ENCODE measurements around the gene GALNT11.

Gene GALNT11

DNA sequence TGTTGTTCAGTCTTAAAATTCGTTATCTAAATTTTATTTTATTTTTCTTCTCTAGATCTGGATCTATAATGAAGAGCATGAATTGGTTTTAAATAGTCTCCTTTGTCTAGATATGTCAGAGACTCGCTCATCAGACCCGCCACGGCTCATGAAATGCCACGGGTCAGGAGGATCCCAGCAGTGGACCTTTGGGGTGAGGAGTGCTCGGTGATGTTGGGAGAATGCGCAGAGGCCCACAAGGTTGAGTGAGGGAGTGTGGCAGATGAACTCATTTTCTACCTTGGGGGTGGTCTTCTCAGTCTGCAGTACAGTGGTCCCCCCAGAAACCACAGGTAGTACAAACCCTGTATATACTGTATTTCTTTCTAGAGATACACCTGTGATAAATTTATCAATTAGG, 95.3 kb downstream of the GALNT11 start:
- no peak for DNase-seq

DNA sequence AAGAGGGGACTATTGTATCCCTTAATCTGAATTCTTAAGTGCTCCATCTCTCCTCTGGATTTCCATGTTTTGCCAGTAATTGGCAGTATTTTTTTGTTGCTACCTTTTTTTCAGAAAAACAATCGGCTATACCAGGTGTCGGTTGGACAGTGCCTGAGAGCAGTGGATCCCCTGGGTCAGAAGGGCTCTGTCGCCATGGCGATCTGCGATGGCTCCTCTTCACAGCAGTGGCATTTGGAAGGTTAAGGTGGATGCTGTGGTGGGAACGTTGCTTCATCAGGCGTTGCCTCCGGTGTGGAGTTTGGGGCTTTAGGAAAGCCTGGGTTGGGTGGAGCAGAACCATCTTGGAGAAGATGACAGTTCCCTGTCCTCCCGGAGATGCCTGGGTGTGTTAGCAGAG, 96.0 kb downstream of the GALNT11 start:
- DNase-seq, result no peak

DNA sequence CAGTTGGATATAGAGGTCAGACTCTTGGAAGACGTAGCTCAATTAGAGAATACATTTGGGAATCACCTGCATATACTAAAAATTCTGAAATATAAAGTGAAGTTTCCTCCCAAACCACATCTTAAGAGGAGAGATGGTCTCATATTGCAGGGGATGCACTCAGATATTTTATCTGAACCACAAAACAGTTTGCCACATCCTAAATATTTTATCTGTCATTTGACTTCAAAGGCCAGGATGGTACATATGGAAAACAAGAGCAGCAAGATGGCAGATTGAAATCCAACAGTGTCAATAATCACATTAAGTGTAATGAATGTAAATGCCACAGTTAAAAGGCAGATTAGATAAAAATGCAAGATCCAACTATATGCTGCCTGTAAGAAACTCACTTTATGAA, 97.1 kb downstream of the GALNT11 start:
- no peak for DNase-seq

DNA sequence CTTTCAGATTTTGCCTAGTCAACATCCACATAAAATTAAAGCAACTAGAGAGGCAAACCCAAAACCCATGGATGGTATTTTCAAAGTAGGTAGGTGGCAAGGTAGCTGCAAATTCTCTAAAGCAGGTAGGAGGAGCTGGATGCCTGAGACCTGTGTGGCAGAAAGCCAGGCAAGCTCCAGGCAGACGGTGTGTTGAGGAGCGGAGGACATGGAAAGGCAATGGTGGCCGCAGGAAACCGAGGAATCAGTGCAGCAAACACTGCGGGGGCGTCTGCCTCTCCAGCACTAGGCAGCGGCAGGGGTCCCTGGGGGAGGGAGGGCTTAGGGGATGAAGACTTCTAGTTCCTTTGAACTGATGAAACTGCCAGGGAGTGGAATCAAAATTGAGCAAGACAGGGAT, 101.3 kb downstream of the GALNT11 start:
- no peak for DNase-seq

DNA sequence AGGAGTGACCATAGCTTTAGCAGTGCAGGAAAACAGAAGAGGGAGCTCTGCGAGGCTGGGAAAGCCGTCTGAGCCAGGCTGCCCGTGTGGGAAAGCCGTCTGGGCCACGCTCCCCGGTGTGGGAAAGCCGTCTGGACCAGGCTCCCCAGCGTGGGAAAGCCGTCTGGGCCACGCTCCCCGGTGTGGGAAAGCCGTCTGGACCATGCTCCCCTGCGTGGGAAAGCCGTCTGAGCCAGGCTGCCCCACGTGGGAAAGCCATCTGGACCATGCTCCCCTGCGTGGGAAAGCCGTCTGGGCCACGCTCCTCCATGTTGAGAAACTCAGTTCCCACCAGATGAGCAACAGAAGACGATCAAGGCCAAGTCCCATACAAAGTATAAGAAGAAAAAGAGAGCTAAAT, 101.8 kb downstream of the GALNT11 start:
- DNase-seq, result no peak

DNA sequence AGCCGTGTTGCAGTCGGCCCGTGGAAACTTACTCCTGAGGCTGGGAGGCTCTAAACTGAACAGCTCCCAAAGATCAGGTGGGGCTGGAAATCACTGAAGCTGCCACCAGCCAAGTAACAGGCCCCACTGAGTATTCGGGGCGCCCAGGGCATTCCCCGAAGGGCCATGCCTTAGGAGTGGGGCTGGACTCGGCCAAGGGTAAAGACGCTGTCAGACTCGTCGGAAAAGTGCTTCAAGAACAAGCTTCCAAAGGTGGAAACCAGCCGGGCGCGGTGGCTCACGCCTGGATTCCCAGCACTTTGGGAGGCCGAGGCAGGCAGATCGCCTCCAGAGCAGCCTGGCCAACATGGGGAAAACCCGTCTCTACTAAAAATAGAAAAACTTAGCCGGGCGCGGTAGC, 102.8 kb downstream of the GALNT11 start:
- DNase-seq, result no peak

DNA sequence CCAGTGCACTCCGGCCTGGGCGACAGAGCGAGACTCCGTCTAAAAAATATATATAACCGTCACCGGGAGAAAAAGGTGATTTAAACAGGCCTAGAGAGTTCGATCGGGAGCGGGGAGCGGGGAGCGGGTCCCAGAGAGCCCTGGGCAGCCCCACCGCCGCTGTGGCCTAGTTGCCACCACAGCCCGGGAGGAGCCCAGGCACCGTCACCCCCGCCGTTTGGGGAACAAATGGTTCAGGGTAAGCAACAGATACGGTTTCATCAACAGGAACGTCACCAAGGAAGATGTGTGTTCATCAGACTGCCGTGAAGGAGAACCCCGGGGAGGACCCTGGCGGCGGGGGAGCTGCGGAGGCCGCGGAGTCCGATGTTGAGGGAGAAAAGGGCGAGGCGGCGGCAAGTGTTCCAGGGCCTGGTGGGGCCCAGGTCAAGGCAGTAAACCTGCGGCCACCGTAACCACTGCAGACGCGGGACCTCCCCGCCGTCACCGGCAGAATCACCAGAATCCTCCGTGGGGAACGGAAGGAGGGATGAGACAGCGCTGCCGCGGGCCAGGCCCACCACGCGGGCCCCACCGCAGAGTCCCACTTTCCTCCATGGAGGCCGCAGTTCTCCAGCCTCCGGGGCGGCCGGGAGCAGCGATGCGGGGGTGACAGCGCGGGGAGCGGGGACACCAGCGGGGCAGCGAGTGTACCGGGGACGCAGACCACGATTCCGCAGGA, 103.4 kb downstream of the GALNT11 start:
- no peak for DNase-seq

DNA sequence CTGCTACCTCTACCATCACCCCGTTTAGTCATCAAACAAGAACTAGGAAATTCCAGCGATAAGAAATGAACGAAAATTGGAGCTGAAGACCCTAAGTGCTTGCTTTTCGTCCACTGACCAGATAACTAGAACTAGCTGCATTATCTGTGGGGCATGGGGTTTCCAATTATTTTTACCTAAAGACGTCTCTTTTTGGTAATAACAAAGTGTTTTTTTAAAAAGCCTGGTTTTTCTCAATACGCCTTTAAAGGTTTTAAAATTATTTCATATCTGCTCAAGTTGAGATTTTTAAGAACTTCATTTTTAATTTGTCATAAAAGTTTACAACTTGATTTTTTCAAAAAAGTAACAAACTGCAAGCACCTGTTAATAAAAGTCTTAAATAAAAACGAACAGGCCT, 104.2 kb downstream of the GALNT11 start:
- no peak for DNase-seq

DNA sequence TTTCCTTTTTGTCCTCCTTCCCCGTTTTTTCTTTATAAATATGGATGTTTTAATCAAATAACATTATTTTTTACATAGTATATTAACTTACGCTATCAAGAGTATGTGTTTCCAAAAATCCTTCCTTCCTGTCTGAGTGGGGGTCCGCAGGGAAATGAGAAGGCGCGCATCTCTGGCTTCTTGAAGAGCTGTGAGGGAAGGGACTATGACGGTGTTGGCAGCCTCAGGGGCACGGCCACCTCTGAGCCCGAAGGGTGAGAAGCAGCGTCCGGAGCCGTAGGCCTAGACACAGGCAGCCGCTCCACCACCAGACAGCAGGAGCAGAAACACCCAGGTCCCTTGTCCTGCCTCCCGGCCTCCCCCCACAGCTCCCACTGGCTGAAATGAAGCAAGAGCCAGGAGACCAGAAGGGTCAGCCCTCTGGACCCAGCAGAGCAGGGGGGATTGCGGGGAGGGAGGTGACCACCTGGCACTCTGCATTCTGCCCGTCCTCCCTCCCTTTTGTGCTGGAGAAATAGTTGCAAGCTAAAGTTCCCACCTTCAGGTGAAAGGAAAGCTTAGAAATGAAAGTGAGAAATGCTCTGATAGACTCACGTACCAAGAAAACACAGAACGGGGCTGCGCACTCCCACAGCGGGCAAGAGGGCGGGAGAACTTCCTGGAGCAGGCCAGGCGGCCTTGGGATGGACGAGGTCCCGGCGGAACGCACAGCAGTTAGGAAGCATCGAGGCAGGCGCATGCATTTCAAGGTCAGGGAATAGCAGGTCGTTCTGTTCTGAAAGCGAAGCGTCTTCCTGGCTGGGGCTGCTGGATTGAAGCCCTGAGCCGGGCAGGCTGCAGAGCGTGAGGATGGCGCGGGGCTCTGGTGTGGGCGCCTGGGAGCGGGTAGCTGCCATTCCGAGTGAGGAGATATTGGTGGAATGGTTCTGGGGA, 105.5 kb downstream of the GALNT11 start:
- no peak for DNase-seq

DNA sequence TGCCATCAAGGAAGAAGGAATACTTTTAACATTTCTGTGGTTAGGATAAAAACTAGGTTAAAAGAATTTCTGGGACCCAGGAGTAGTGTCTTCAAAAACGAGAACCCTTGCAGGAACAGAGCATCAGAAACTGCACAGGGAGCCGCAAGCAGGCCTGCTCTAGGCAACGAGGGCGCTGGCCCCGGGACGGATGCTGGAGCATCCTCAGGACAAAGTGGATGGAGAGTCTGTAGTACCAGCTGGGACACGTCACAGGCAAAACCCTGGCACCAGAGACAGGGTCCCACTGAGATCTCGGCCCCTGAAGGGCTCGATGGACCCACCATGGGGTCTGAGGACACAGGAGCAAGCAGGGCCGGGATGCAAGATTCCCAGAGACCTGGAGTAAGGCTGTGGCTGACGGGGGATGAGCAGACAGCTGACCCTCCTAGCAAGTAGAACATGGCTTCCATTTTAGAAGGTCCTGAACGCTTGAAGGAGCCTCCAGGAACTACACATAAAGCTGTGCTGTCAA, 106.6 kb downstream of the GALNT11 start:
- no peak for DNase-seq

DNA sequence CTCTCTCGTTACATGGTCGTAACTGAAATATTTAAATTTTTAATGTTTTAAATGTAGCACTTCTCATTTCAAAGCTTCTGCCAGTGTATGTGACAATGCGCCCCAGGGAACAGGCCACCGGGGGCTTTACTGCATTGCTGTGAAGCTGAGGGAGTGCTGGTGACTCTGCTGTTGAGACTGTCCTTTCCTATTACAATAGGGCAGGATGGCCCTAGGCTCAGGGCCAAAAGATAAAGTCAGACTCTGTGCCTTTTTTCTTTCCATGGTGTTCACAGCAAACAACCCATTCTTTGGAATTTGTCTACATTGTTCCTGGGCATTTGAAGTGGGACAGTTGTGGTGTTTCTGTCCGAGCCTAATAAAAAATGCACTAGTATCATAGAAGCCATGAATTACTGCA, 107.3 kb downstream of the GALNT11 start:
- no peak for DNase-seq

DNA sequence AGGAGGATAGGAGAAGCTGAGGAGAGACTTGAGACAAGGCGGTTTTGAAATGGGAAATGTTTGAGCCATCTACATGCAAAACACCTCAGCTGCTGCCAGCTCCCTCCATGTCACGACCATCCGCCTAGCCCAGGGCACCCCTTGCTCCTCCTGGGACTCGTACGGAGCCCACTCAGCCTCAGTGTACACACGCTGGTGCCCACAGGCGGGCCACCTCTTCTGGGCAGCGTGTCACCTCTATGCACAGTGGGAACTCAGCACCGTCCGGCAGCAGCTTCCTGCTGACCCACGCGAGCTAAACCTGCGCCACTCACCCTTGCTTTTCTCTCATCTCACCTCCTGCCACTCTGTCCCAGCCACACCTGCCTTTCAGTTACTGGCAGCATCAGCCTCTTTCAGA, 108.3 kb downstream of the GALNT11 start:
- DNase-seq, result no peak

DNA sequence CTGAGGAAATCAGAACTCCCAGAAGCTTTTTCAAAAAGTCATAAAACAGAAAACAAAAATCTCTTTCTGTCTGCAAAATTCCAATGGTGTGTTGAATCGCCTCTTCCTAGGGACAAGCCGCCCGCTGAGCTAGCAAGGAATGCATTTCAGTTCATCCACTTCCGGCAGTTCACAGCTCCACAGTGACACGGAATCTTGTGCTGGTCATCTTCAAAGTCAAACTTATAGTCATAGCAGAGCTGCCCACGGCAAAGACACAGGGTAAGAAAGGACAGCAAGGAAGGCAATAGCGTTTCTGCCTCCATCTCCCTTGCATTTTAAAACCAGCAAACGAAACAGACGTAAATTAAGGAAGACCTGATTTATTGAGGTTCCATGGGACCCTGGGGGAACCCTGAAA, 111.2 kb downstream of the GALNT11 start:
- no peak for DNase-seq

DNA sequence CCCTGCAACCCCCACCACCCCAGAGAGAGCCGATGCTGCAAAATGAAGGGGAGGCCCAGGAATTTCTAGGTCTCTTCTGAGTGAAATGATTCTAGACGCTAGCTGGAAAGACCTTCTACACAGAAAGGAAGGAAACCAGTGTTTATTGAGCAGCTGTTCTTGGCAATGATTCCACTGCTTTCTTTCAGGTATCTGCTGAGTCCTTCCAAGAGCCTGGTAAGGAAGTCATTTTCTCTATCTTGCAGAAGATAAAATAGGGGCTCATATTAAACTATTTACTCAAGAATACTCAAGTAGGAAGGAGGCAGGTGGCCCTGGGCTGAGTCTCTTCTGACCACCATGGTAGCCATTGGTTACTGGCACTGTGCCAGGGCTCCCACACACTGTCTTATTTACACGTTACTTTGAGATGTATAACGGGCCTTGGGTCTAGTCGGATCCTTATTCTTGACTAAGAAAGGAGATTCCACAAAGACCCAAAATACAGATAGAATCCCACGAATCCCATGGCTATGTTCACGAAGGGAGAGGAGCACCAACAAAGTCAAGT, 112.1 kb downstream of the GALNT11 start:
- no peak for DNase-seq

DNA sequence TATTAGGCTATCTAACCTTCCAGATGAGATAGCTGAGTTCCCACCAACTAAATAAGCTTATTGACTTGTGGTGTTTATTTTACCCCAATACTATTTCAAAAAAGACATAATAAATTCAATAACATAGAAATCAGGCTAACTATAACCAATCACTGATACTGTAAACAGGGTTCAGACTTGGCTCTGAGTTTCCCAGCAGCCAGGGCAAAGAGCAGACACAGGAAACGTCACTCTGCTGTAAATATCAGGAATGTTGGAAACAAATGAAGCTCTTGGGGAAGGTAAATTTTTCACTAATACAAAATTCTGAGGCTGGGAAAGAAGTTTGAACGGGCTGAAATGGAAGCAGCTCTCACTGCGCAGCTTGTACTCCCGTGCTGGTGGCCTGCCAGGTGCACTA, 114.6 kb downstream of the GALNT11 start:
- no peak for DNase-seq

DNA sequence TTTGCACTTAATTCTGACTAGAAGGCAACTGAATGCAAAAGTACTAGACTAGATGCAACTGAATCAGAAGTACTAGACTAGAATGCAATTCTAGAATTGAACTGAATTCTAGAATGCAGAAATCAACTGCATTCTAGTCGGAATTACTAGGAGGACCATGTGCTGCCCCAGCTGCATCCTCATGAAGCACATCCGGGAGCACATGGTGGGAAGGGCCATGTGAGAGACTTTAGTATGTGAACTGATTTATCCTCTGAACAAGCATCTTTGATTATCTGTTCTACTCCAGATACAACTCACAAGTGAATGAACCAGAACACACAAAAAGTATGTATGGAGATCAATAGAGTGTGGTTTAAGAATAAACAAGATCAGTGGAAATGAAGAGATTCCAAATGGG, 115.1 kb downstream of the GALNT11 start:
- no peak for DNase-seq

DNA sequence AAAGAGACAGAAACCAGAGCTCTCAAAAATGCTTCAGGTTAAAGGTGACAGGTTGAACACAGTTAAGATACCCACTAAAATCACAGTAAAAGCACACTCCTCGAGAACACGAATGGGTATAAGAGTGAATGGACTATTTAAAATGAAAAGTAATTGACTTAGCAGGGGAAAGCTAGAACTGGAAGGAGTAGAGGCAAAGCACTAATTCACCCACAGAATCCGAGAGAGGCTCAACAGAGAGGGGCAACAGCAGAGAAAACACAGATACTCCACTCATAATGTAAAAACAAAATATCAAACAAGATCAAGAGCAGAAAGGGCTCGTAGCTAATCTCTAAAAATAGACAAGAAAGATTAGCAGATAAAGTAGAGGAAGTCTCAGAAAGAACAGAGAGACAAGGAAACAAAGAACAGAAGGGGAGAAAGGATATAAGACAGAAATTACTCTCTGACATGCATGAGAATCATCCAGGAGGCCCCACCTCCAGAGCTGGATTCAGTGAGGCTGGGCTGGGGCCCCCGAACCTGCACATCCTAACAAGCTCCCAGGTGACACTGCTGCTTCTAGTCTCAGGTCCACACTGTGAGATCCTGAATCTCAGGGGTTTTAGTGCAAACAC, 117.6 kb downstream of the GALNT11 start:
- DNase-seq, result no peak

DNA sequence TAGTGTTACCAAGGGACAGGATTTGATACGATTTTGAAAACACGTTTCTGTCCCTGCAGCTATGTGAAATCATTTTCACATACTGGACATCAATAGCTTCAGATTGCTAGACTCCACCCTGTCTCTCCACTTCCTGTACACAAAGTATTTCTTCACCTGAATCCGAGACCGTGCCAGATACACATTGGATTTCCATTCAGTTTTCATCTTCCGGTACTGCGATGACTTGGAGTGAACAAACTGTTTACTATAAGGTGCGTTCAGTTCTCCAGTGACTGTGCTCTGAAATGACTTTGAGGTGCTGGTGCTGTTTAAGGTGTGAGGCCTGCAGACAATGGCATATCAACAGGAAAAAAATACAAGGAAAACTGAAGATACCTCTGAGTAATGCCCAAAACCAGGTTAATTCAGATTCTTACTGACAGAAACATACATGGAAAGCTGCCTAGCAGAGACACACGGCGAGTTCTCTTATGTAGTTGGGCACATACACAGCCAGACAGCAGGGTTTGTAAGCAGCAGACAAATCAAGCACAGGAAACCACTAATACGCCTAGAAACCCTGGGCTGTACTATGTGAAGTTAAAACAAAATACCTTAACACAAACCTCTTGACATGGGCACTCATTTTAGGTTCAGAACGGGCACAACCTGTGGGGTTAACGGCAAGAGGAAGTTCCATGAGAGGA, 119.2 kb downstream of the GALNT11 start:
- DNase-seq, result no peak

DNA sequence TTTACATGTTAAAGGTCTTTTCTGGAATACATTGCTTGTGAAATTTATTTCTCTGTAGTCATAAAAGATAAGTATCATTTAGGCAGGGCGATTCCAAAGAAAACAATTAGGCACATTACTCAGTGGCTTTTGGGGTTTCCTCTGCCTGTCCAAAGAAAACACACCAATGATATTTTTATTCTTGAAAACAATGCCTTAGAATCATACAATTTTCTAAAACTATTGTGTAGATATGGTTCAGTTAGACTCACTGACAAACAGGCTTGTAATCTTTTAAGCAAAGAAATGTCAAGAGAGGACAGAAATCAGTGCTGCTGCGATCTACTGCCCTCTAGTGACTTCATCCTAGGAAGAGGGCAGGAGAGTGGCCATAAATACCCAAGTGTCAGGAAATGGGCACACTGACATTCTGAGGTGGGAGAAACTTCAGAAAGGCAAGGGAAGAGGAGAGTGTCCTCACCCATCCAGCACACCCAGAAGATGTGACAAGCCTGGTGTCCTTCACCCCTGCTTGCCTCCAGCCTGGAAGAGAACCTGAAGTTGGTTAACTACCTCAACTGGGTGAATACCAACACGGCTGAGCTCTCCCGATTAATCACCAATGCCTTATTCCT, 120.5 kb downstream of the GALNT11 start:
- DNase-seq, result peak; percentile 27

DNA sequence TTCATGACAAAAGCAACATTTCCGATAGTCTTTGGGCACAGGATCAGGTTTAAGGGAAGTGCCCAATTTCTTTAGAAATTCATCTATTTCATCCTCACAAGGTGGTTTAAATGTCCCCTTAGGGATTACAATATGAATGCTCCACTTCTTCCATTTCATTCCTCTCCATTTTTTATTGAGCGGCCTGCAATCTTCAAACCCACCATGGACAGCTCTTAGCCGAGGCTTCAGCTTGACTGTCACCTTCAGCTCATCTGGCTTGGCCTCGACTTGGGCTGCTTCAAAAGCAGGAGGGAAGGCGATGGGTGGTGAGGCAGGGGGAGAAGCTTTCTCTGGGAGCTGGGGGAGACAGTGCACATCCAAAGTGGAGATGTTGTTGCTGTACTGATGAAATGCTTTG, 123.2 kb downstream of the GALNT11 start:
- DNase-seq, result no peak

DNA sequence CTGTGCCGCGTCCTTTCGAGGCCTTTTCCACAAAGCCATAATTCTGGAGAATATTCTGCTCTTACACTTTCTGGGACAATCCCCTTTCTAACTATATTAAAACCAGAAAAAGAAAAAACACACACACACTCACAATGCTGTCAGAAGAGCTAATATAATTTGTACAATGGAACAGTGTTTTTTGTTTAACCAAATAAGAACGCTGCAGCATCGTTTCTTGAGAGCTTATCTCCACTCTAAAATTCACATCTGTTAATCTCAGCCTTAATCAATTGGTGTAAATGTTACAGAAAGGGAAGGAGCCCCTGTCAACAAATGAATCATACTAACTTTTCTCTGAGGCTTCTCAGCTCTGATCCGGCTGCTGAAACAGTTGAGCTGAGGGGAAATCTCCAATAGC, 123.9 kb downstream of the GALNT11 start:
- no peak for DNase-seq

DNA sequence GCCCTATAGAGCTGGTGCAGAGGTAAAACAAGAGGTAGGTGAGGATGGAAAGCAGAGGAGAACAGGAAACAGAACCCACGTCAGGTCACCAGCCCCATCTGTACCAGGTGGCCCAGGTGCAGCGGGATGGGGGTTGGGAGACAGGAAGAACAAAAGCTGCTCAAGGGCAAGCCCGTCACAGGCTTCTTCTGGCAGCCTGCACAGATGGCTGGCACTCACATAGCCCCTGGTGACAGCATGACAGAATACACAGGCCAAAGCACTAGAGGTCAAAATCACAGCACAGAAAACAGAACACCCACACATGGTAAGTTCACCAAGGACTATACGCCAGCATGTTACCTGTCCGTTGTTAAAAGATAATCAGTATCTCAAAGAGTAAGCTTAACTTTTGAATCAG, 126.8 kb downstream of the GALNT11 start:
- DNase-seq, result no peak
